Transverse colon (tissue), 4 donors: ENCODE data around the gene NCOA5. TPM values are rescaled to one million over a fixed set of nuclear protein-coding genes. Genes with fewer than 3 reads are reported as not detected.

ENCODE experiments used
- DNase-seq: peaks from one replicate; pipeline ENCODE4 v3.0.0-alpha.2; 2019
- H3K27ac ChIP-seq, 4 donors: fragments of 200-600 bp; sonication (generic); 2 replicates each; pipeline ENCODE4 v1.5.1; 2016 to 2018; ENCODE audit warnings: inconsistent platforms in 4 of 4
- H3K27me3 ChIP-seq: fragments of 200-600 bp; sonication (generic); 2 replicates; pipeline ENCODE4 v1.5.1; 2017; ENCODE audit warnings: inconsistent platforms
- H3K36me3 ChIP-seq, 4 donors: fragments of 200-600 bp; sonication (generic); 2 replicates each; pipeline ENCODE4 v1.5.1; 2017 to 2019; ENCODE audit warnings: inconsistent platforms in 4 of 4
- H3K4me1 ChIP-seq, 4 donors: fragments of 200-600 bp; sonication (generic); 2 replicates each; pipeline ENCODE4 v1.5.1; 2017 to 2020; ENCODE audit warnings: inconsistent platforms in 4 of 4
- H3K4me3 ChIP-seq, 4 donors: fragments of 200-600 bp; sonication (generic); 1 replicate in 1 of 4; 2 replicates in 3 of 4; pipeline versions ENCODE4 v1.5.1 to v1.6.1; 2017 to 2019; ENCODE audit warnings: inconsistent platforms in 4 of 4
- H3K9me3 ChIP-seq, 2 donors: fragments of 200-600 bp; sonication (generic); 2 replicates each; pipeline ENCODE4 v1.5.1; 2017 to 2019; ENCODE audit warnings: inconsistent platforms in 2 of 2
- CTCF ChIP-seq, 5 experiments: fragments of 200-600 bp in 3 of 5; fragments of 450-650 bp in 2 of 5; sonication (generic) in 3 of 5; IDR thresholded peaks; 1 replicate in 2 of 5; 2 replicates in 3 of 5; pipeline ENCODE4 v1.5.1; 2016 to 2017; ENCODE audit warnings: antibody characterized with exemption in 5 of 5, inconsistent platforms in 3 of 5, mild to moderate bottlenecking in 2 of 5, moderate library complexity in 1 of 5
- EP300 ChIP-seq: sonication (generic); formaldehyde crosslinking; IDR thresholded peaks from one replicate; pipeline ENCODE4 v1.6.1; 2017; ENCODE audit warnings: antibody characterized with exemption, low read depth
- POLR2A ChIP-seq: fragments of 450-650 bp; IDR thresholded peaks from one replicate; pipeline ENCODE4 v1.6.1; 2016; ENCODE audit warnings: antibody characterized with exemption, mild to moderate bottlenecking, moderate library complexity
- POLR2AphosphoS5 ChIP-seq, 3 donors: sonication (generic); formaldehyde crosslinking; IDR thresholded peaks; one replicate each; pipeline ENCODE4 v1.6.1; 2016; ENCODE audit warnings: antibody characterized with exemption in 3 of 3
- WGBS, 2 donors: methylation state at CpG; one replicate each; pipeline ENCODE4 v1.1.5; 2018; ENCODE audit warnings: low coverage in 1 of 2; 5-methylcytosine and 5-hydroxymethylcytosine counted together
- in situ Hi-C, 4 donors: fragments of 200-750 bp; cut with MboI; loops; one replicate each; pipeline versions ENCODE4 v1.15.0 to v1.15.1; 2017; ENCODE audit warnings: low sequenced_read_pairs in 3 of 4, low pct_ligation_motif_present in 1 of 4, low pct_unique_long_range_greater_than_20kb in 1 of 4
- intact Hi-C: fragments of 100-400 bp; cut with DNase I; formaldehyde crosslinking; loops from one replicate; pipeline ENCODE4 v1.15.1; 2023; ENCODE audit warnings: low total_unique reads
- total RNA-seq, 4 donors: library from RNA; depleted of rRNA; stranded (reverse); fragments of >200 nt; gene quantifications; one replicate each; pipeline ENCODE4 v1.1.0, GENCODE V29; 2016

The NCOA5 gene
- total RNA-seq, 4 donors from 2014 or later = 18.3 to 97.3 (median 27.3) TPM

GRCh38 chr20:46127396-46128010, 37.7 kb upstream of the NCOA5 start:
- intact Hi-C loops = no loop called here
- in situ Hi-C loops = no loop called here
- TF ChIP-seq CTCF (IDR thresholded peaks at IDR 0.05) = no peak
- no peak for TF ChIP-seq POLR2AphosphoS5 (IDR thresholded peaks at IDR 0.05)
- no peak for TF ChIP-seq POLR2A
- no peak for TF ChIP-seq EP300

GRCh38 chr20:46126440-46127056, 36.8 kb upstream of the NCOA5 start:
- H3K9me3 ChIP-seq = no peaks in the 10 kb centered on the region
- 82 to 89% methylated on average over 1 to 5 of the region's 5 CpGs for WGBS, 2 donors
- in situ Hi-C loops (no loop called here), intact Hi-C loops (no loop called here)
- peaks cover 15% of the 10 kb centered on the region for H3K27me3 ChIP-seq
- DNase-seq = no peak
- H3K27ac ChIP-seq = no peak overlapping the region
- H3K4me1 ChIP-seq = no peaks in the 10 kb centered on the region
- no peak overlapping the region for H3K4me3 ChIP-seq
- H3K36me3 ChIP-seq = no peaks in the 10 kb centered on the region
- no peak for TF ChIP-seq EP300
- TF ChIP-seq POLR2A = no peak
- no peak for TF ChIP-seq CTCF (IDR thresholded peaks at IDR 0.05)

More at GRCh38 chr20:46127396-46128010, 37.7 kb upstream of the NCOA5 start:
- H3K4me1 ChIP-seq = no peaks in the 10 kb centered on the region
- no peak for DNase-seq
- H3K36me3 ChIP-seq = no peaks in the 10 kb centered on the region
- WGBS, 2 donors = 82 to 85% methylated on average over 10 to 11 of the region's 11 CpGs
- H3K9me3 ChIP-seq = no peaks in the 10 kb centered on the region
- H3K27ac ChIP-seq = no peak overlapping the region
- H3K4me3 ChIP-seq = no peak overlapping the region
- H3K27me3 ChIP-seq = peaks cover 24% of the 10 kb centered on the region

- Histone ChIP-seq H3K36me3 (no peaks in the 10 kb centered on the region), H3K4me1 (peaks cover 0 to 20% (median 6%) of the 10 kb centered on the region in 4 donors)
- DNase-seq = no peak
Measured at GRCh38 chr20:46123482-46124245, 33.9 kb upstream of the NCOA5 start.

GRCh38 chr20:46122516-46123481, 33.0 kb upstream of the NCOA5 start:
- Histone ChIP-seq H3K4me1 (peaks cover 0 to 21% (median 11%) of the 10 kb centered on the region in 4 donors), H3K27me3 (no peaks in the 10 kb centered on the region), H3K27ac (no peak overlapping the region), H3K4me3 (no peak overlapping the region), H3K36me3 (no peaks in the 10 kb centered on the region), H3K9me3 (no peaks in the 10 kb centered on the region)
- DNase-seq = no peak
- 90 to 100% methylated on average over 1 to 15 of the region's 15 CpGs for WGBS, 2 donors
- in situ Hi-C loops (no loop called here), intact Hi-C loops (no loop called here)
- no peak for TF ChIP-seq EP300
- TF ChIP-seq POLR2A = no peak
- no peak for TF ChIP-seq POLR2AphosphoS5 (IDR thresholded peaks at IDR 0.05)
- no peak for TF ChIP-seq CTCF (IDR thresholded peaks at IDR 0.05)

More at GRCh38 chr20:46123482-46124245, 33.9 kb upstream of the NCOA5 start:
- WGBS, 2 donors = 78 to 92% methylated on average over 5 to 11 of the region's 11 CpGs
- intact Hi-C loops = no loop called here
- Histone ChIP-seq H3K9me3 (no peaks in the 10 kb centered on the region), H3K4me3 (no peak overlapping the region), H3K27ac (no peak overlapping the region), H3K27me3 (no peaks in the 10 kb centered on the region)
- no peak for TF ChIP-seq POLR2AphosphoS5 (IDR thresholded peaks at IDR 0.05)
- TF ChIP-seq EP300 = no peak
- in situ Hi-C loops = no loop called here
